Measurements from ENCODE around the gene PTPRN2.

DNA sequence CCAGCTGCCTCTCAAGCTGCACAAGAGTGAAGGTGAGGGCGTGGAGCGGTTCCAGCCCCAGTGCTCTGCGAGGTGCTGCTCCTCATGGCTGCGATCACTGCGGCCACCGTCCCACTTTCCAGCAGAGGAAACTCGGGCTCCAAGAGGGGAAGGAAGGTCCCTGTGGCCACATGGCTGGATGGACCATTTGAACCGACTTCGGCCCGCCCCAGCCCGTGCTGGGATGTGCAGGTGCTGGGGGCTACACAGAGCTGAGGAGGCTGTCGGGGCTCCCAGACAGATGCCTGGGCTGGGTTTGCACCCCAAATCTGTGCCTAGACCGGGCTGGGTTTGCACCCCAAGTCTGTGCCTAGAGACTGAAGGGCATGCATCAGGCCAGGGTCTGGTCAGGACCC, 1064.3 kb downstream of the PTPRN2 start:
- TF ChIP-seq JUND (IDR thresholded peaks at IDR 0.05) (no peak), POLR2AphosphoS5 (IDR thresholded peaks at IDR 0.05; ENCODE audit: low read depth, low read length) (no peak), SMC3 (IDR thresholded peaks at IDR 0.05; ENCODE audit: low read depth, low read length) (no peak), CHD2 (IDR thresholded peaks at IDR 0.05; ENCODE audit: low read length, partially characterized antibody) (no peak), EP300 (IDR thresholded peaks at IDR 0.05; ENCODE audit: borderline replicate concordance in 1 of 2, low read depth in 1 of 2, low read length in 1 of 2) (no peak), GABPA (IDR thresholded peaks at IDR 0.05; ENCODE audit: low read depth) (no peak), SIN3A (IDR thresholded peaks at IDR 0.05; ENCODE audit: borderline replicate concordance, low read depth, low read length) (no peak), RAD21 (IDR thresholded peaks at IDR 0.05; ENCODE audit: low read length) (no peak), REST (IDR thresholded peaks at IDR 0.05; ENCODE audit: low read depth, low read length) (no peak)
- TF ChIP-seq, protein P1, sequence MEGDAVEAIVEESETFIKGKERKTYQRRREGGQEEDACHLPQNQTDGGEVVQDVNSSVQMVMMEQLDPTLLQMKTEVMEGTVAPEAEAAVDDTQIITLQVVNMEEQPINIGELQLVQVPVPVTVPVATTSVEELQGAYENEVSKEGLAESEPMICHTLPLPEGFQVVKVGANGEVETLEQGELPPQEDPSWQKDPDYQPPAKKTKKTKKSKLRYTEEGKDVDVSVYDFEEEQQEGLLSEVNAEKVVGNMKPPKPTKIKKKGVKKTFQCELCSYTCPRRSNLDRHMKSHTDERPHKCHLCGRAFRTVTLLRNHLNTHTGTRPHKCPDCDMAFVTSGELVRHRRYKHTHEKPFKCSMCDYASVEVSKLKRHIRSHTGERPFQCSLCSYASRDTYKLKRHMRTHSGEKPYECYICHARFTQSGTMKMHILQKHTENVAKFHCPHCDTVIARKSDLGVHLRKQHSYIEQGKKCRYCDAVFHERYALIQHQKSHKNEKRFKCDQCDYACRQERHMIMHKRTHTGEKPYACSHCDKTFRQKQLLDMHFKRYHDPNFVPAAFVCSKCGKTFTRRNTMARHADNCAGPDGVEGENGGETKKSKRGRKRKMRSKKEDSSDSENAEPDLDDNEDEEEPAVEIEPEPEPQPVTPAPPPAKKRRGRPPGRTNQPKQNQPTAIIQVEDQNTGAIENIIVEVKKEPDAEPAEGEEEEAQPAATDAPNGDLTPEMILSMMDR (IDR thresholded peaks at IDR 0.05): no peak
